Uterus (tissue), 4 donors: ENCODE data around the gene PDE4B. TPM values are rescaled to one million over a fixed set of nuclear protein-coding genes. Genes with fewer than 3 reads are reported as not detected.
"Not testable (repeated sequence)": the region's sequence is repeated elsewhere in the genome, so short reads cannot be mapped to it uniquely, and the experiment has no call there.

Experiments used
- DNase-seq, 2 donors: peaks; one replicate each; pipeline ENCODE4 v3.0.0-alpha.2; 2019 to 2020
- H3K27ac ChIP-seq, 2 donors: fragments of 200-600 bp; sonication (generic); 1 replicate in 1 of 2; 2 replicates in 1 of 2; pipeline ENCODE4 v1.5.1; 2016 to 2018
- H3K27me3 ChIP-seq, 2 donors: fragments of 200-600 bp; sonication (generic); one replicate each; pipeline ENCODE4 v1.5.1; 2018 to 2019; ENCODE audit warnings: control low read depth in 1 of 2
- H3K36me3 ChIP-seq, 2 donors: fragments of 200-600 bp; sonication (generic); one replicate each; pipeline ENCODE4 v1.5.1; 2019; ENCODE audit warnings: control low read depth in 1 of 2
- H3K4me1 ChIP-seq, 2 donors: fragments of 200-600 bp; sonication (generic); one replicate each; pipeline ENCODE4 v1.5.1; 2018 to 2019; ENCODE audit warnings: control low read depth in 1 of 2
- H3K4me3 ChIP-seq, 2 donors: fragments of 200-600 bp; sonication (generic); 1 replicate in 1 of 2; 2 replicates in 1 of 2; pipeline ENCODE4 v1.5.1; 2018 to 2019; ENCODE audit warnings: mild to moderate bottlenecking in 1 of 2
- H3K9me3 ChIP-seq, 2 donors: fragments of 200-600 bp; sonication (generic); one replicate each; pipeline ENCODE4 v1.5.1; 2019; ENCODE audit warnings: control low read depth in 1 of 2
- CTCF ChIP-seq, 4 experiments: fragments of 200-600 bp in 2 of 4; fragments of 450-650 bp in 2 of 4; sonication (generic) in 2 of 4; IDR thresholded peaks; one replicate each; pipeline ENCODE4 v1.5.1; 2016 to 2019; ENCODE audit warnings: antibody characterized with exemption in 4 of 4, mild to moderate bottlenecking in 2 of 4, moderate library complexity in 1 of 4
- POLR2A ChIP-seq, 2 donors: fragments of 450-650 bp; IDR thresholded peaks; one replicate each; pipeline ENCODE4 v1.6.1; 2016; ENCODE audit warnings: antibody characterized with exemption in 2 of 2, mild to moderate bottlenecking in 1 of 2, moderate library complexity in 1 of 2
- intact Hi-C: fragments of 100-400 bp; cut with DNase I; formaldehyde crosslinking; loops from one replicate; pipeline ENCODE4 v1.15.1; 2023; ENCODE audit warnings: low total_unique reads
- total RNA-seq, 4 donors: library from RNA; depleted of rRNA in 3 of 4; stranded (reverse); fragments of >200 nt in 3 of 4; gene quantifications; one replicate each; pipeline versions ENCODE4 v1.1.0 to v1.2.4, GENCODE V29; 2014 to 2023
- donor health status: DM: yes; HTN: yes; CAD: no.

The PDE4B gene
- total RNA-seq, 4 donors from 2014 or later, result 6.9 to 22.9 (median 17.8) TPM

DNA sequence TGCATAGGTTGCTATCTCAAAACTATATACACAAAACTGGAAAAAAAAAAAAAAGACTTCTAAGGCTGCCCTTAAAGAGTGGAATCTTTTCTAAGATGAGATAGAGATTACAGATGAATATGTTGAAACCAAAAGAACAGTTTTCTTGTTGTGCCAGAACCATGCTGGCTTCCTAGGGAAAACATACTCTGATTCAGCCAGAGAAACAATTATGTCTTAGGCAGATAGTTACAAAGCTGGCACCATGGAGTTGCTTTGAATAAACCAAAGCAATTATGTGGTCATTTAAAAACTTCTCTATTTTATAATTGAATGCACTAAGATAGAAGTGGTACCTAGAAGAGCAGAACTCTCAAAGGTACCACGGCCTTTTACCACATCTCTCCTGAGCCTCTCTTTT, 341.3 kb downstream of the PDE4B start:
- H3K27ac ChIP-seq, result no peak overlapping the region
- TF ChIP-seq CTCF (IDR thresholded peaks at IDR 0.05) (no peak), POLR2A (IDR thresholded peaks at IDR 0.05) (no peak)
- H3K27me3 ChIP-seq, result no peaks in the 10 kb centered on the region
- H3K4me3 ChIP-seq, result no peak overlapping the region
- no peaks in the 10 kb centered on the region for H3K36me3 ChIP-seq
- H3K9me3 ChIP-seq, result no peaks in the 10 kb centered on the region
- no peak for DNase-seq
- intact Hi-C loops, result no loop called here
- H3K4me1 ChIP-seq, result no peaks in the 10 kb centered on the region

DNA sequence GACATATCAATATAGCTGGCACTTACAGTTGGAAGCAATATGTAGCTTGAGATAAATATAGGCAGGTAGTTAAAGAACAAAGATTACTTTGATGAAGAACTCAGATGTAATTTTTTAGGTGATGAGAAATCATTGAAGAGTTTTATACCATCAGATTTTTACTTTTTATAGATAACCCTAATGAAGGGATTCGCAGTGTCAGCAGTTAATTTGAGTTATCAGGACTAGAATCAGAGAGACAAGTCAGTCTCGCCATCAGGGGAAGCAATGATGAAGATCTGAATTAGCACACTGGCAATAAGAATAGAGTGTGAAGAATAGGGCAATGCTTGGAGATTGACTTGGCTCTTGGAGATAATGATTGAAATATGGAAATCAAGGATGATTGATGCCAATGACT, 342.5 kb downstream of the PDE4B start:
- TF ChIP-seq POLR2A (IDR thresholded peaks at IDR 0.05) (no peak), CTCF (IDR thresholded peaks at IDR 0.05) (no peak)
- no peak for DNase-seq
- Histone ChIP-seq H3K4me1 (no peaks in the 10 kb centered on the region), H3K9me3 (no peaks in the 10 kb centered on the region), H3K27ac (no peak overlapping the region), H3K27me3 (no peaks in the 10 kb centered on the region), H3K4me3 (no peak overlapping the region), H3K36me3 (no peaks in the 10 kb centered on the region)
- intact Hi-C loops, result no loop called here

- H3K9me3 ChIP-seq, H3K4me1 ChIP-seq, H3K4me3 ChIP-seq, H3K27ac ChIP-seq, DNase-seq, H3K36me3 ChIP-seq, intact Hi-C loops, H3K27me3 ChIP-seq: not testable (repeated sequence)
Observed at GRCh38 chr1:66136423-66136822, 343.7 kb downstream of the PDE4B start.

DNA sequence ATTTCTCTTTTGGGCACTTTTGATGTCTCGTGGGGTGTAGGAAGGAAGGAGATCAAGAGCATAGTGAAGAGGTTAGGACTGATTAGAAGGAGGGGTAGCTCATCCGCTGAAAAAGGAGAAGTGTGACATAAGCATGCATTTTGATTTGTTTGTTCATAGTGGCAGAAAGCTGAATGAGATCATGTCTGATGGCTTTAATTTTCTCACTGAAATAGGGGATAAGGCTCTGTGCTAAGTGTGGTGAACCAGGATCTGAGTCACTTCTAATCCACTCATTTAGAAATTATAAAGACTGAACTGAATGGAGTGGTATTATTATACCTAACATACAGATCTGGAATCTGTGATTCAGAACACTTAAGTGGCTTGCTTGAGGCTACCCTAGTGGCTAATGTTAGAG, 344.5 kb downstream of the PDE4B start:
- no peak for DNase-seq
- intact Hi-C loops, result no loop called here
- Histone ChIP-seq H3K4me3 (no peak overlapping the region), H3K36me3 (no peaks in the 10 kb centered on the region), H3K27me3 (no peaks in the 10 kb centered on the region), H3K9me3 (no peaks in the 10 kb centered on the region), H3K27ac (no peak overlapping the region), H3K4me1 (no peaks in the 10 kb centered on the region)
- no peak for TF ChIP-seq POLR2A (IDR thresholded peaks at IDR 0.05)
- TF ChIP-seq CTCF (IDR thresholded peaks at IDR 0.05), result no peak

- Histone ChIP-seq H3K27ac (no peak overlapping the region), H3K4me1 (no peaks in the 10 kb centered on the region), H3K4me3 (no peak overlapping the region), H3K27me3 (no peaks in the 10 kb centered on the region), H3K36me3 (no peaks in the 10 kb centered on the region), H3K9me3 (no peaks in the 10 kb centered on the region)
- DNase-seq, result no peak
- intact Hi-C loops, result no loop called here
- TF ChIP-seq CTCF (IDR thresholded peaks at IDR 0.05) (no peak), POLR2A (IDR thresholded peaks at IDR 0.05) (no peak)
Observed at GRCh38 chr1:66138613-66139012, 345.9 kb downstream of the PDE4B start.

- intact Hi-C loops, result no loop called here
- Histone ChIP-seq H3K9me3 (no peaks in the 10 kb centered on the region), H3K27ac (no peak overlapping the region), H3K4me3 (no peak overlapping the region), H3K27me3 (no peaks in the 10 kb centered on the region), H3K4me1 (no peaks in the 10 kb centered on the region), H3K36me3 (no peaks in the 10 kb centered on the region)
- DNase-seq, result no peak
- TF ChIP-seq CTCF (IDR thresholded peaks at IDR 0.05) (no peak), POLR2A (IDR thresholded peaks at IDR 0.05) (no peak)
Observed at GRCh38 chr1:66140072-66140471, 347.4 kb downstream of the PDE4B start.
